H9 (cell line): ENCODE results near the gene SLAMF6. TPM values are rescaled to one million over a fixed set of nuclear protein-coding genes. Genes with fewer than 3 reads are reported as not detected.

Source experiments
- DNase-seq: peaks from one replicate; pipeline ENCODE4 v3.0.0-alpha.2; 2017
- H2AFZ ChIP-seq: one replicate; pipeline ENCODE4 v1.6.1; 2013; ENCODE audit warnings: mild to moderate bottlenecking, low read length, control low read depth, moderate library complexity
- H2AK5ac ChIP-seq: 2 replicates; pipeline ENCODE4 v1.6.1; 2013; ENCODE audit warnings: low read length, control low read depth, mixed read lengths; ENCODE audit not compliant: insufficient read length
- H2BK120ac ChIP-seq: one replicate; pipeline ENCODE4 v1.6.1; 2013; ENCODE audit warnings: low read depth, mild to moderate bottlenecking, low read length, control low read depth, inconsistent platforms; ENCODE audit not compliant: poor library complexity, severe bottlenecking
- H2BK12ac ChIP-seq: 2 replicates; pipeline ENCODE4 v1.6.1; 2013; ENCODE audit warnings: low read length, control low read depth, mixed read lengths, low read depth; ENCODE audit not compliant: insufficient read length
- H2BK15ac ChIP-seq: 2 replicates; pipeline ENCODE4 v1.6.1; 2013; ENCODE audit warnings: low read depth, low read length, control low read depth
- H2BK20ac ChIP-seq: one replicate; pipeline ENCODE4 v1.6.1; 2013; ENCODE audit warnings: low read depth, mild to moderate bottlenecking, low read length, control low read depth, inconsistent platforms; ENCODE audit not compliant: poor library complexity, severe bottlenecking
- H2BK5ac ChIP-seq: 2 replicates; pipeline ENCODE4 v1.6.1; 2013; ENCODE audit warnings: low read length, control low read depth, mixed read lengths; ENCODE audit not compliant: insufficient read length
- H3K14ac ChIP-seq: 2 replicates; pipeline ENCODE4 v1.6.1; 2013; ENCODE audit warnings: low read length, control low read depth; ENCODE audit not compliant: insufficient read depth
- H3K18ac ChIP-seq: 2 replicates; pipeline ENCODE4 v1.6.1; 2013; ENCODE audit warnings: low read depth, mild to moderate bottlenecking, mixed read lengths, low read length, control low read depth; ENCODE audit not compliant: insufficient read length
- H3K23ac ChIP-seq: 2 replicates; pipeline ENCODE4 v1.6.1; 2013; ENCODE audit warnings: low read length, control low read depth, mixed read lengths, low read depth; ENCODE audit not compliant: insufficient read length
- H3K23me2 ChIP-seq: 2 replicates; pipeline ENCODE4 v1.6.1; 2013; ENCODE audit warnings: low read depth, mild to moderate bottlenecking, mixed read lengths, low read length, control low read depth; ENCODE audit not compliant: insufficient read length, poor library complexity, severe bottlenecking
- H3K27ac ChIP-seq: 2 replicates; pipeline ENCODE4 v1.5.1; 2013; ENCODE audit warnings: low read length, control low read depth, mixed read lengths, low read depth; ENCODE audit not compliant: insufficient read length
- H3K27me3 ChIP-seq: 2 replicates; pipeline ENCODE4 v1.6.1; 2013; ENCODE audit warnings: low read length, control low read depth, inconsistent platforms; ENCODE audit not compliant: insufficient read depth
- H3K4ac ChIP-seq: 2 replicates; pipeline ENCODE4 v1.6.1; 2013; ENCODE audit warnings: low read depth, mild to moderate bottlenecking, control low read depth, inconsistent platforms, low read length, moderate library complexity
- H3K4me1 ChIP-seq: 2 replicates; pipeline ENCODE4 v1.6.1; 2013; ENCODE audit warnings: low read length, control low read depth, inconsistent platforms; ENCODE audit not compliant: insufficient read depth
- H3K4me2 ChIP-seq: 2 replicates; pipeline ENCODE4 v1.6.1; 2013; ENCODE audit warnings: low read length, control low read depth, mixed read lengths; ENCODE audit not compliant: insufficient read length, insufficient read depth
- H3K56ac ChIP-seq: 2 replicates; pipeline ENCODE4 v1.6.1; 2013; ENCODE audit warnings: low read depth, mild to moderate bottlenecking, mixed read lengths, low read length, control low read depth; ENCODE audit not compliant: insufficient read length
- H3K79me1 ChIP-seq: 2 replicates; pipeline ENCODE4 v1.6.1; 2013; ENCODE audit warnings: low read depth, mild to moderate bottlenecking, moderate library complexity, low read length, control low read depth, inconsistent platforms; ENCODE audit not compliant: insufficient read depth, poor library complexity, severe bottlenecking
- H3K79me2 ChIP-seq: 2 replicates; pipeline ENCODE4 v1.6.1; 2013; ENCODE audit warnings: low read length, control low read depth, inconsistent platforms; ENCODE audit not compliant: insufficient read depth
- H3K9ac ChIP-seq: 2 replicates; pipeline ENCODE4 v1.6.1; 2013; ENCODE audit warnings: low read length, control low read depth, mixed read lengths; ENCODE audit not compliant: insufficient read length; ENCODE audit errors: extremely low read depth
- H3K9me3 ChIP-seq: one replicate; pipeline ENCODE4 v1.6.1; 2013; ENCODE audit warnings: low read depth, low read length, inconsistent platforms; ENCODE audit not compliant: control insufficient read depth
- H3T11ph ChIP-seq: one replicate; pipeline ENCODE4 v1.6.1; 2013; ENCODE audit warnings: mild to moderate bottlenecking, low read length, control low read depth, inconsistent platforms
- H4K20me1 ChIP-seq: one replicate; pipeline ENCODE4 v1.6.1; 2013; ENCODE audit not compliant: control insufficient read depth, insufficient read length, insufficient read depth
- H4K5ac ChIP-seq: 2 replicates; pipeline ENCODE4 v1.6.1; 2013; ENCODE audit warnings: low read depth, mild to moderate bottlenecking, mixed read lengths, low read length, control low read depth; ENCODE audit not compliant: insufficient read length
- H4K8ac ChIP-seq: replicated peaks from 2 replicates; pipeline ENCODE4 v1.6.1; 2013; ENCODE audit warnings: low read length, control low read depth, mixed read lengths, low read depth; ENCODE audit not compliant: insufficient read length
- H4K91ac ChIP-seq: 2 replicates; pipeline ENCODE4 v1.6.1; 2013; ENCODE audit warnings: low read depth, mild to moderate bottlenecking, moderate library complexity, mixed read lengths, low read length, control low read depth; ENCODE audit not compliant: insufficient read length
- H3K27ac Mint-ChIP-seq, 3 experiments: 2 replicates in 2 of 3; 3 replicates in 1 of 3; pipeline ENCODE4 v1.8.0; 2020 to 2021; ENCODE audit warnings: mixed read lengths in 3 of 3, mild to moderate bottlenecking in 1 of 3, moderate library complexity in 1 of 3
- H3K27me3 Mint-ChIP-seq: 2 replicates; pipeline ENCODE4 v1.8.0; 2021; ENCODE audit warnings: low read depth, mild to moderate bottlenecking, moderate library complexity, mixed read lengths
- H3K36me3 Mint-ChIP-seq, 3 experiments: 2 replicates in 2 of 3; 3 replicates in 1 of 3; pipeline ENCODE4 v1.8.0; 2020 to 2021; ENCODE audit warnings: low read depth in 3 of 3, mixed read lengths in 3 of 3; ENCODE audit not compliant: insufficient read depth in 1 of 3
- H3K4me1 Mint-ChIP-seq, 2 experiments: 2 replicates each; pipeline ENCODE4 v1.8.0; 2020; ENCODE audit warnings: mixed read lengths in 2 of 2
- H3K4me3 Mint-ChIP-seq, 2 experiments: 2 replicates in 1 of 2; 3 replicates in 1 of 2; pipeline ENCODE4 v1.8.0; 2020 to 2021; ENCODE audit warnings: mild to moderate bottlenecking in 2 of 2, mixed read lengths in 2 of 2, moderate library complexity in 1 of 2
- H3K9me3 Mint-ChIP-seq, 2 experiments: 2 replicates in 1 of 2; 3 replicates in 1 of 2; pipeline ENCODE4 v1.8.0; 2020; ENCODE audit warnings: mild to moderate bottlenecking in 2 of 2, mixed read lengths in 2 of 2, moderate library complexity in 1 of 2
- WGBS: extraction: QIAGEN DNeasy Blood & Tissue Kit; methylation state at CpG from one replicate; pipeline ENCODE4 v1.1.7; 2013; ENCODE audit warnings: missing lambda C conversion rate, low lambda C conversion rate, mixed read lengths; ENCODE audit not compliant: insufficient read length; ENCODE audit errors: extremely low coverage; 5-methylcytosine and 5-hydroxymethylcytosine counted together
- total RNA-seq: library from RNA; stranded (reverse); gene quantifications from 2 replicates; pipeline ENCODE4 v1.2.1, GENCODE V29; 2021
- TF ChIP-seq, protein P1 (sequence below): fragments of 200-600 bp; sonication (generic); conservative IDR thresholded peaks from 3 replicates; pipeline ENCODE4 v1.8.0; 2021; ENCODE audit warnings: antibody characterized with exemption, mild to moderate bottlenecking

Gene SLAMF6
- total RNA-seq, 1 experiment from 2014 or later: not detected

- no peak overlapping the region for H3K27ac Mint-ChIP-seq
- Histone ChIP-seq H3K79me2 (no peaks in the 10 kb centered on the region), H3K23ac (no peak overlapping the region), H3K9ac (no peak overlapping the region), H3T11ph (no peak overlapping the region), H3K18ac (no peak overlapping the region), H2BK5ac (no peak overlapping the region), H2AFZ (no peak overlapping the region), H2BK120ac (no peak overlapping the region), H2AK5ac (no peak overlapping the region), H2BK15ac (no peak overlapping the region), H4K8ac (no peak overlapping the region), H4K20me1 (no peaks in the 10 kb centered on the region), H3K4me1 (no peaks in the 10 kb centered on the region; the same call in 1 of the 2 replicates), H2BK20ac (no peak overlapping the region), H3K79me1 (no peaks in the 10 kb centered on the region), H2BK12ac (no peak overlapping the region), H3K27me3 (no peaks in the 10 kb centered on the region), H4K91ac (no peak overlapping the region), H3K9me3 (no peaks in the 10 kb centered on the region), H3K4me2 (no peak overlapping the region), H4K5ac (no peak overlapping the region), H3K14ac (no peak overlapping the region), H3K27ac (no peak overlapping the region), H3K23me2 (no peaks in the 10 kb centered on the region), H3K4ac (no peak overlapping the region), H3K56ac (no peak overlapping the region)
- no peaks in the 10 kb centered on the region for H3K9me3 Mint-ChIP-seq
- TF ChIP-seq, protein P1, sequence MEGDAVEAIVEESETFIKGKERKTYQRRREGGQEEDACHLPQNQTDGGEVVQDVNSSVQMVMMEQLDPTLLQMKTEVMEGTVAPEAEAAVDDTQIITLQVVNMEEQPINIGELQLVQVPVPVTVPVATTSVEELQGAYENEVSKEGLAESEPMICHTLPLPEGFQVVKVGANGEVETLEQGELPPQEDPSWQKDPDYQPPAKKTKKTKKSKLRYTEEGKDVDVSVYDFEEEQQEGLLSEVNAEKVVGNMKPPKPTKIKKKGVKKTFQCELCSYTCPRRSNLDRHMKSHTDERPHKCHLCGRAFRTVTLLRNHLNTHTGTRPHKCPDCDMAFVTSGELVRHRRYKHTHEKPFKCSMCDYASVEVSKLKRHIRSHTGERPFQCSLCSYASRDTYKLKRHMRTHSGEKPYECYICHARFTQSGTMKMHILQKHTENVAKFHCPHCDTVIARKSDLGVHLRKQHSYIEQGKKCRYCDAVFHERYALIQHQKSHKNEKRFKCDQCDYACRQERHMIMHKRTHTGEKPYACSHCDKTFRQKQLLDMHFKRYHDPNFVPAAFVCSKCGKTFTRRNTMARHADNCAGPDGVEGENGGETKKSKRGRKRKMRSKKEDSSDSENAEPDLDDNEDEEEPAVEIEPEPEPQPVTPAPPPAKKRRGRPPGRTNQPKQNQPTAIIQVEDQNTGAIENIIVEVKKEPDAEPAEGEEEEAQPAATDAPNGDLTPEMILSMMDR: no peak
- H3K36me3 Mint-ChIP-seq: no peaks in the 10 kb centered on the region
- no peaks in the 10 kb centered on the region for H3K27me3 Mint-ChIP-seq
- no CpG with 5 or more reads among the region's 4 CpGs for WGBS
- no peak for DNase-seq
- H3K4me3 Mint-ChIP-seq: no peak overlapping the region
- peaks cover 10 to 13% of the 10 kb centered on the region in 2 experiments for H3K4me1 Mint-ChIP-seq
Observed at GRCh38 chr1:160438317-160438918, 84.6 kb downstream of the SLAMF6 start.
